Body of pancreas (tissue), 4 donors: ENCODE results near the gene STX11.
A peak's percentile ranks its signal among the peaks of the same experiment; 100 is the strongest.

Source experiments
- CTCF ChIP-seq, 7 experiments: fragments of 450-650 bp in 4 of 7; fragments of 200-600 bp in 3 of 7; sonication (generic) in 3 of 7; IDR thresholded peaks; one replicate each; pipeline ENCODE4 v1.5.1; 2016 to 2019; ENCODE audit warnings: antibody characterized with exemption in 7 of 7
- POLR2A ChIP-seq, 3 donors: fragments of 450-650 bp; IDR thresholded peaks; one replicate each; pipeline ENCODE4 v1.6.1; 2016; ENCODE audit warnings: antibody characterized with exemption in 3 of 3, mild to moderate bottlenecking in 2 of 3

DNA sequence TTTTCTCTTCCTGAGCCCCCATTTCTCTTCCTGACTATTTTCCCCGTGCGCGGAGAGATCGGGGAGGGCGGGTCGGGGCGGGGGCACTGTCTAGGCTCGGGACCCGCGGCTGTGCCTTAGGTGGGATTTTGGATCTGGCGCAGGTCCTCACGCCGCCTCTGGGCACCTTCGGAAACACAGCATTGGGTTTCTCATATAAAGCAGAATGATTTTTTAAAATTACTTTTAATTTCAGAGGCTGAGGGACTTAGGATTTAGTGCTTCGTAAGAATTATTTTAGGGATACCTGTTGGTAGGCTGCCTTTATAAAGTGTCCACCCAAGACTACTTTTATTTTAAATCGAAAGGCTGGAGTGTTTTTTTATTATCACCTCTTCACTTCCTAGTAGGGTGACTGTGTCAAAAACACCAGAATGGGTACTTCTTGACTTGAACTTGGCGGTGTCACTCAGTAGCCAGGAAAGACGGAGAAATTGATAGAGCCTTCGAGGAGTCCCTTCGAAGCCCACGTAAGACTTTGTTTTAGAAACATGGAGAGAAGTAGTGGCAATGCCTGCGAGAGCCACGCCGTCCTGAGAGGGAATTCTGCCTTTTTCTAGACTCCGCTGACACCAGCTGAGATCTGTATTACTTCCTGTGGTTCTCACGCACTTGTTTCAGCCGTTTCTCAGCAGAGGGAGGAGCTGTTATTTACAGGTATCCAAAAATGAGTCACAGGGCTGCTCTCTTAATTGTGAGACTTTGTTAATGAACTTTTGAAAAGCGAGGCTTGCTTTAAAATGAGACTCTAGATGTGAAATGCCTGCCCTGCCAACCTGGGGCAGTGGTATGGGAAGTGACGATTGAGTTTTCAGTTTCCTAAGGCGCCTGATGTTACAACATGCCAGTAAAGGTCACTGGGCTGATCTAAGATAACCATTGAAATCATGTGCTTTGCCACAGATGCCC is 667 bp downstream of the STX11 start:
- peak in 3 of 7 experiments; percentile 10 to 16 (median 13) for TF ChIP-seq CTCF (IDR thresholded peaks at IDR 0.05)
- TF ChIP-seq POLR2A (IDR thresholded peaks at IDR 0.05): peak in 2 of 3 donors; percentile 31 to 62
